ENCODE data around the gene TEKTIP1. TPM values are rescaled to one million over a fixed set of nuclear protein-coding genes. Genes with fewer than 3 reads are reported as not detected.
A peak's percentile ranks its signal among the peaks of the same experiment; 100 is the strongest.

Gene TEKTIP1
- total RNA-seq, 1 experiment from 2014 or later, result 1.3 TPM

DNA sequence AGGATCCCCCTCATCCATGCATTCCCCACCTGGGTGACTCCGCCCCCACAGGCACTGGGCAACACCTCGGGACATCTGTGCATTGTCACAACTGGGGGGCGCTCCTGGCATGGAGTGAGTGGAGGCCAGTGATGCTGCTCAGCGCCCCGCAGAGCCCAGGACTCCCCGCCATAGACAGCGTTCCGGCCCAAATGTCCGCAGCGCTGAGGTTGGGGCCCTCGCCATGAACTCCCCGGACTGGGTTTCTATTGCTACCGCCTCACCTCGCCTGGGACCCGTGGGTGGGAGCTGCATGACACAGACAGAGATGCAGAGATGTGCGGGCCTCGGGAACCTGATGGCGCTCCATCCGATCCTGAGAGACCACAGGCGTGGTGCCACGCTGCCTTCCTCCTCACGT is 28.2 kb upstream of the TEKTIP1 start:
- peaks cover 15% of the 10 kb centered on the region for H3K23me2 ChIP-seq (ENCODE audit: insufficient read length, low read depth, low read length, poor library complexity, severe bottlenecking)
- peaks cover 3% of the 10 kb centered on the region; the same call in 1 of the 2 replicates for H3K79me2 ChIP-seq (ENCODE audit: insufficient read depth, low read length)
- no peak overlapping the region for H3K23ac ChIP-seq (ENCODE audit: insufficient read length, low read depth, low read length)
- H2BK15ac ChIP-seq (ENCODE audit: low read depth, low read length), result no peak overlapping the region
- Mint-ChIP-seq H3K4me3 (no peak overlapping the region), H3K4me1 (peaks cover 17 to 39% of the 10 kb centered on the region in 2 experiments), H3K36me3 (ENCODE audit: insufficient read depth in 1 of 3, low read depth in 3 of 3) (peaks cover 10 to 34% (median 19%) of the 10 kb centered on the region in 3 experiments; a peak in 6 of 7 replicates), H3K27me3 (ENCODE audit: low read depth) (no peaks in the 10 kb centered on the region), H3K27ac (peak overlapping the region in 1 of 3 experiments; percentile 28; a peak in 1 of 7 replicates), H3K9me3 (no peaks in the 10 kb centered on the region; a peak in 1 of 5 replicates)
- no peak overlapping the region for H3K4me2 ChIP-seq (ENCODE audit: insufficient read depth, insufficient read length, low read length)
- H3T11ph ChIP-seq (ENCODE audit: low read length), result no peak overlapping the region
- H4K8ac ChIP-seq (replicated peaks; ENCODE audit: insufficient read length, low read depth, low read length), result no peak overlapping the region
- no peak for DNase-seq
- H3K18ac ChIP-seq (ENCODE audit: insufficient read length, low read depth, low read length), result no peak overlapping the region
- no peak overlapping the region for H2BK12ac ChIP-seq (ENCODE audit: insufficient read length, low read depth, low read length)
- no peak overlapping the region for H3K9ac ChIP-seq (ENCODE audit: extremely low read depth, insufficient read length, low read length)
- H3K79me1 ChIP-seq (ENCODE audit: insufficient read depth, low read depth, low read length, poor library complexity, severe bottlenecking), result no peaks in the 10 kb centered on the region
- no peaks in the 10 kb centered on the region for H4K20me1 ChIP-seq (ENCODE audit: control insufficient read depth, insufficient read depth, insufficient read length)
- no peaks in the 10 kb centered on the region for H3K9me3 ChIP-seq (ENCODE audit: control insufficient read depth, low read depth, low read length)
- no peak overlapping the region for H4K5ac ChIP-seq (ENCODE audit: insufficient read length, low read depth, low read length)
- WGBS (ENCODE audit: extremely low coverage, insufficient read length, low lambda C conversion rate), result no CpG with 5 or more reads among the region's 22 CpGs
- no peak overlapping the region for H3K56ac ChIP-seq (ENCODE audit: insufficient read length, low read depth, low read length)
- no peaks in the 10 kb centered on the region for H3K4me1 ChIP-seq (ENCODE audit: insufficient read depth, low read length)
- no peaks in the 10 kb centered on the region for H3K27me3 ChIP-seq (ENCODE audit: insufficient read depth, low read length)
- H3K27ac ChIP-seq (ENCODE audit: insufficient read length, low read depth, low read length), result no peak overlapping the region
- TF ChIP-seq, protein P1, sequence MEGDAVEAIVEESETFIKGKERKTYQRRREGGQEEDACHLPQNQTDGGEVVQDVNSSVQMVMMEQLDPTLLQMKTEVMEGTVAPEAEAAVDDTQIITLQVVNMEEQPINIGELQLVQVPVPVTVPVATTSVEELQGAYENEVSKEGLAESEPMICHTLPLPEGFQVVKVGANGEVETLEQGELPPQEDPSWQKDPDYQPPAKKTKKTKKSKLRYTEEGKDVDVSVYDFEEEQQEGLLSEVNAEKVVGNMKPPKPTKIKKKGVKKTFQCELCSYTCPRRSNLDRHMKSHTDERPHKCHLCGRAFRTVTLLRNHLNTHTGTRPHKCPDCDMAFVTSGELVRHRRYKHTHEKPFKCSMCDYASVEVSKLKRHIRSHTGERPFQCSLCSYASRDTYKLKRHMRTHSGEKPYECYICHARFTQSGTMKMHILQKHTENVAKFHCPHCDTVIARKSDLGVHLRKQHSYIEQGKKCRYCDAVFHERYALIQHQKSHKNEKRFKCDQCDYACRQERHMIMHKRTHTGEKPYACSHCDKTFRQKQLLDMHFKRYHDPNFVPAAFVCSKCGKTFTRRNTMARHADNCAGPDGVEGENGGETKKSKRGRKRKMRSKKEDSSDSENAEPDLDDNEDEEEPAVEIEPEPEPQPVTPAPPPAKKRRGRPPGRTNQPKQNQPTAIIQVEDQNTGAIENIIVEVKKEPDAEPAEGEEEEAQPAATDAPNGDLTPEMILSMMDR (conservative IDR thresholded peaks at IDR 0.05), result no peak
- no peak overlapping the region for H2BK5ac ChIP-seq (ENCODE audit: insufficient read length, low read length)
- no peak overlapping the region for H2AFZ ChIP-seq (ENCODE audit: low read length)
- H3K14ac ChIP-seq (ENCODE audit: insufficient read depth, low read length), result no peak overlapping the region
- H2AK5ac ChIP-seq (ENCODE audit: insufficient read length, low read length), result no peak overlapping the region
- H2BK120ac ChIP-seq (ENCODE audit: low read depth, low read length, poor library complexity, severe bottlenecking), result no peak overlapping the region
- no peak overlapping the region for H2BK20ac ChIP-seq (ENCODE audit: low read depth, low read length, poor library complexity, severe bottlenecking)
- no peak overlapping the region for H3K4ac ChIP-seq (ENCODE audit: low read depth, low read length)
- H4K91ac ChIP-seq (ENCODE audit: insufficient read length, low read depth, low read length), result no peak overlapping the region
